Activated B cell treated with CpG ODN at 0.5 μM for 24 hours (primary cell): ENCODE data around the gene ZNF143. TPM values are rescaled to one million over a fixed set of nuclear protein-coding genes. Genes with fewer than 3 reads are reported as not detected.

Experiments used
- ATAC-seq: fragments of 200-7000 bp; cut with Tn5 transposase; one replicate; pipeline ENCODE4 v1.10.0; 2021; ENCODE audit warnings: low read depth, mild to moderate bottlenecking, moderate library complexity
- CTCF ChIA-PET: fragments of 350-600 bp; sonication (Branson Sonifier 250); formaldehyde crosslinking; loops from one replicate; lab custom pipeline; 2021; ENCODE audit warnings: antibody characterized with exemption; lab: Charles Lee
- POLR2A ChIA-PET: fragments of 350-600 bp; sonication (Branson Sonifier 250); formaldehyde crosslinking; loops from one replicate; lab custom pipeline; 2021; ENCODE audit warnings: antibody characterized with exemption; lab: Charles Lee
- DNase-seq: peaks from one replicate; pipeline ENCODE4 v3.0.0; 2022
- H3K27ac Mint-ChIP-seq: one replicate; pipeline ENCODE4 v1.8.0; 2020; ENCODE audit warnings: mixed read lengths
- H3K27me3 Mint-ChIP-seq: one replicate; pipeline ENCODE4 v1.8.0; 2021; ENCODE audit warnings: mixed read lengths
- H3K36me3 Mint-ChIP-seq: one replicate; pipeline ENCODE4 v1.8.0; 2021; ENCODE audit warnings: low read depth, mixed read lengths
- H3K4me1 Mint-ChIP-seq: one replicate; pipeline ENCODE4 v1.8.0; 2021; ENCODE audit warnings: mixed read lengths
- H3K4me3 Mint-ChIP-seq: one replicate; pipeline ENCODE4 v1.8.0; 2020; ENCODE audit warnings: mild to moderate bottlenecking, mixed read lengths
- H3K9me3 Mint-ChIP-seq: one replicate; pipeline ENCODE4 v1.8.0; 2020; ENCODE audit warnings: mixed read lengths
- CTCF ChIP-seq: fragments of 200-600 bp; IDR thresholded peaks from one replicate; pipeline ENCODE4 v1.8.0; 2022; ENCODE audit warnings: antibody characterized with exemption, mild to moderate bottlenecking
- intact Hi-C: fragments of 100-400 bp; cut with micrococcal nuclease; formaldehyde crosslinking; loops from one replicate; pipeline ENCODE4 v1.15.1; 2024
- total RNA-seq: library from RNA; stranded (reverse); gene quantifications from 2 replicates; pipeline ENCODE4 v1.2.3, GENCODE V29; 2022

Gene ZNF143
- total RNA-seq, 1 donor from 2014 or later = 41.1 TPM

GRCh38 chr11:9576701-9577381 lies 116.0 kb downstream of the ZNF143 start:
- Mint-ChIP-seq H3K36me3 (peaks cover 58% of the 10 kb centered on the region), H3K9me3 (no peaks in the 10 kb centered on the region), H3K27me3 (no peaks in the 10 kb centered on the region), H3K4me1 (peaks cover 43% of the 10 kb centered on the region), H3K4me3 (peak overlapping the region; percentile 95), H3K27ac (peak overlapping the region; percentile 85)
- DNase-seq (no peak), ATAC-seq (no peak)
- no peak for TF ChIP-seq CTCF
- intact Hi-C loops = loop anchor here (10.0 kb wide), 1 partner anchor 262 kb away; the partner anchor contains the start of gene TMEM41B
- ChIA-PET CTCF (interaction anchor here (1.0 to 3.4 kb wide), 7 partner anchors 19 to 172 kb away, joined by 3 to 18 read pairs (median 4); no protein-coding TSS in a partner anchor), POLR2A (interaction anchor here (0.9 to 3.6 kb wide), 9 partner anchors 19 to 1232 kb away, joined by 3 to 28 read pairs (median 8); partner anchors contain the start of genes EIF4G2, SWAP70 and ZNF143)

GRCh38 chr11:9577556-9577955 lies 116.7 kb downstream of the ZNF143 start:
- H3K4me3 Mint-ChIP-seq = peak overlapping the region; percentile 61
- H3K9me3 Mint-ChIP-seq = no peaks in the 10 kb centered on the region
- H3K36me3 Mint-ChIP-seq = peaks cover 65% of the 10 kb centered on the region
- CTCF ChIA-PET = interaction anchor here (0.5 to 3.4 kb wide), 5 partner anchors 24 to 104 kb away, joined by 3 to 18 read pairs (median 4); no protein-coding TSS in a partner anchor
- DNase-seq (no peak), ATAC-seq (no peak)
- H3K27me3 Mint-ChIP-seq = no peaks in the 10 kb centered on the region
- peak overlapping the region; percentile 37 for H3K27ac Mint-ChIP-seq
- intact Hi-C loops = loop anchor here (10.0 kb wide), 1 partner anchor 263 kb away; the partner anchor contains the start of gene TMEM41B
- TF ChIP-seq CTCF = no peak
- POLR2A ChIA-PET = interaction anchor here (1.2 to 3.6 kb wide), 8 partner anchors 19 to 1231 kb away, joined by 3 to 28 read pairs (median 10); partner anchors contain the start of genes EIF4G2, SWAP70 and ZNF143
- peaks cover 39% of the 10 kb centered on the region for H3K4me1 Mint-ChIP-seq

Other genes starting within 250 kb of the ZNF143 start
- 23.2 and 24.4 TPM in 2 replicates for gene DENND5A, start 195.7 kb upstream of the ZNF143 start, total RNA-seq
- 19.4 and 21.7 TPM in 2 replicates for gene TMEM41B, start 146.4 kb upstream of the ZNF143 start, total RNA-seq
- gene IPO7, start 76.4 kb upstream of the ZNF143 start, total RNA-seq = 95.7 and 96.3 TPM in 2 replicates
- gene WEE1, start 112.7 kb downstream of the ZNF143 start, total RNA-seq = 29.4 and 33.7 TPM in 2 replicates
- gene SWAP70, start 203.1 kb downstream of the ZNF143 start, total RNA-seq = 277 and 288 TPM in 2 replicates